ENCODE data around the gene ZNF385C. TPM values are rescaled to one million over a fixed set of nuclear protein-coding genes. Genes with fewer than 3 reads are reported as not detected.

Gene ZNF385C
- total and polyA plus RNA-seq, 2 of the 13 experiments (the other 11 are each of a cell fraction or from before 2014, with no cell fraction given), result 2.3 to 6.1 TPM

DNA sequence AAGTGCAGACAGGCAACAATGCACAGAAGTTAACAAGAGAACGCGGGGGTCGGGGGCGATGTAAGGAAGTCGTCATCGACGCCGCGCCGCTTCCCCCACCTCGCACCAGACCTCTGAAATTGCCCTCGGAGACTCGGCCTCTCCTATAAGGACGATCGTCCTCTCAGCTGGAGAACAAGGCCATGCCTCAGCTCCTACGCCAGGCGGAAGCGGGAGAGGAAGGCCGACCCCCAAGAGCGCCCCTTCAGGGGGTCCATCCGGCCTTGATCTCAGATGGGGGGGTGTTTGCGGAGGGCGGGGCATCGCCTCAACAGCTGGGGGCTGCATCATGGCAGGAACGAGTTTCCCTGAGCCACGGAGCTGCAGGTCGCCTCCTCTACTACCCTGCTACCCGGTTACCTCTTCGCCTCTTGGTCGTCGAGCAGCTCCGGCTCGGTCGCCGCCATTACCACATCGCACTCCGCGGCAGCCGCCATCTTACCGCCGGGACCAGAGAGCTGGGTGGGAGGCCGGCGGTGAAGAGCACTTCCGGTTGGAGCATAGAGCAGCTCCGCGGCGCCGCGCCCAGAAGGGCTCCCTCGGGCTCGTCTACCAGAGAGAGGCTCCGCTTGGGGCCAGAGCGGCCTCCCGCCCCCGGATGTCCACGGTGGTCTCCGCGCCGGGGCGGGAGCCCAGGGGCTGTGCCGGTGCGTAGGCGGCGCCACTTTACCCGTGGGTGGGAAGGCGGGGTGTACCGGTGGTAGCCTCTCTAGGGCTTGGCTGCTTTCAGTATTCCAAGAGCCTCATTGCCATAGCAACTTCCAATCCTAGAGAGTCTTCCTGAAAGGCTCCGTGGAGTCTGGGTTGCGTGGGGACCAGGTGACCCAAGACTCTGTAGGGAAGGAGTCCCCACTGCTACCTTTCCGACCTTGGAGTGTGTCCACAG is 81.1 kb downstream of the ZNF385C start, which contains the start of gene DNAJC7 (continued):
- TF ChIP-seq, protein P1, sequence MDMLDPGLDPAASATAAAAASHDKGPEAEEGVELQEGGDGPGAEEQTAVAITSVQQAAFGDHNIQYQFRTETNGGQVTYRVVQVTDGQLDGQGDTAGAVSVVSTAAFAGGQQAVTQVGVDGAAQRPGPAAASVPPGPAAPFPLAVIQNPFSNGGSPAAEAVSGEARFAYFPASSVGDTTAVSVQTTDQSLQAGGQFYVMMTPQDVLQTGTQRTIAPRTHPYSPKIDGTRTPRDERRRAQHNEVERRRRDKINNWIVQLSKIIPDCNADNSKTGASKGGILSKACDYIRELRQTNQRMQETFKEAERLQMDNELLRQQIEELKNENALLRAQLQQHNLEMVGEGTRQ (IDR thresholded peaks at IDR 0.05; ENCODE audit: low read depth, low read length), result no peak
- TF ChIP-seq, protein P1 (CRISPR knock-in tag; IDR thresholded peaks at IDR 0.05; ENCODE audit: borderline replicate concordance), result peak; percentile 24; the same call in 1 of the 2 replicates
- TF ChIP-seq NFKBIZ (CRISPR knock-in tag; IDR thresholded peaks at IDR 0.05), result peak; percentile 26
- TF ChIP-seq, protein P2, sequence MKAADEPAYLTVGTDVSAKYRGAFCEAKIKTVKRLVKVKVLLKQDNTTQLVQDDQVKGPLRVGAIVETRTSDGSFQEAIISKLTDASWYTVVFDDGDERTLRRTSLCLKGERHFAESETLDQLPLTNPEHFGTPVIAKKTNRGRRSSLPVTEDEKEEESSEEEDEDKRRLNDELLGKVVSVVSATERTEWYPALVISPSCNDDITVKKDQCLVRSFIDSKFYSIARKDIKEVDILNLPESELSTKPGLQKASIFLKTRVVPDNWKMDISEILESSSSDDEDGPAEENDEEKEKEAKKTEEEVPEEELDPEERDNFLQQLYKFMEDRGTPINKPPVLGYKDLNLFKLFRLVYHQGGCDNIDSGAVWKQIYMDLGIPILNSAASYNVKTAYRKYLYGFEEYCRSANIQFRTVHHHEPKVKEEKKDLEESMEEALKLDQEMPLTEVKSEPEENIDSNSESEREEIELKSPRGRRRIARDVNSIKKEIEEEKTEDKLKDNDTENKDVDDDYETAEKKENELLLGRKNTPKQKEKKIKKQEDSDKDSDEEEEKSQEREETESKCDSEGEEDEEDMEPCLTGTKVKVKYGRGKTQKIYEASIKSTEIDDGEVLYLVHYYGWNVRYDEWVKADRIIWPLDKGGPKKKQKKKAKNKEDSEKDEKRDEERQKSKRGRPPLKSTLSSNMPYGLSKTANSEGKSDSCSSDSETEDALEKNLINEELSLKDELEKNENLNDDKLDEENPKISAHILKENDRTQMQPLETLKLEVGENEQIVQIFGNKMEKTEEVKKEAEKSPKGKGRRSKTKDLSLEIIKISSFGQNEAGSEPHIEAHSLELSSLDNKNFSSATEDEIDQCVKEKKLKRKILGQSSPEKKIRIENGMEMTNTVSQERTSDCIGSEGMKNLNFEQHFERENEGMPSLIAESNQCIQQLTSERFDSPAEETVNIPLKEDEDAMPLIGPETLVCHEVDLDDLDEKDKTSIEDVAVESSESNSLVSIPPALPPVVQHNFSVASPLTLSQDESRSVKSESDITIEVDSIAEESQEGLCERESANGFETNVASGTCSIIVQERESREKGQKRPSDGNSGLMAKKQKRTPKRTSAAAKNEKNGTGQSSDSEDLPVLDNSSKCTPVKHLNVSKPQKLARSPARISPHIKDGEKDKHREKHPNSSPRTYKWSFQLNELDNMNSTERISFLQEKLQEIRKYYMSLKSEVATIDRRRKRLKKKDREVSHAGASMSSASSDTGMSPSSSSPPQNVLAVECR (CRISPR knock-in tag; IDR thresholded peaks at IDR 0.05; ENCODE audit: borderline replicate concordance), result peak; percentile 95
- peak; percentile 79; the same call in 1 of the 2 replicates for TF ChIP-seq ZNF431 (CRISPR knock-in tag; IDR thresholded peaks at IDR 0.05; ENCODE audit: borderline replicate concordance, low read depth)
- TF ChIP-seq CHD4 (IDR thresholded peaks at IDR 0.05; ENCODE audit: borderline replicate concordance, low read length), result no peak
- TF ChIP-seq ZNF547 (CRISPR knock-in tag; IDR thresholded peaks at IDR 0.05), result peak; percentile 76
- TF ChIP-seq, protein P3, sequence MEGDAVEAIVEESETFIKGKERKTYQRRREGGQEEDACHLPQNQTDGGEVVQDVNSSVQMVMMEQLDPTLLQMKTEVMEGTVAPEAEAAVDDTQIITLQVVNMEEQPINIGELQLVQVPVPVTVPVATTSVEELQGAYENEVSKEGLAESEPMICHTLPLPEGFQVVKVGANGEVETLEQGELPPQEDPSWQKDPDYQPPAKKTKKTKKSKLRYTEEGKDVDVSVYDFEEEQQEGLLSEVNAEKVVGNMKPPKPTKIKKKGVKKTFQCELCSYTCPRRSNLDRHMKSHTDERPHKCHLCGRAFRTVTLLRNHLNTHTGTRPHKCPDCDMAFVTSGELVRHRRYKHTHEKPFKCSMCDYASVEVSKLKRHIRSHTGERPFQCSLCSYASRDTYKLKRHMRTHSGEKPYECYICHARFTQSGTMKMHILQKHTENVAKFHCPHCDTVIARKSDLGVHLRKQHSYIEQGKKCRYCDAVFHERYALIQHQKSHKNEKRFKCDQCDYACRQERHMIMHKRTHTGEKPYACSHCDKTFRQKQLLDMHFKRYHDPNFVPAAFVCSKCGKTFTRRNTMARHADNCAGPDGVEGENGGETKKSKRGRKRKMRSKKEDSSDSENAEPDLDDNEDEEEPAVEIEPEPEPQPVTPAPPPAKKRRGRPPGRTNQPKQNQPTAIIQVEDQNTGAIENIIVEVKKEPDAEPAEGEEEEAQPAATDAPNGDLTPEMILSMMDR (CRISPR knock-in tag; IDR thresholded peaks at IDR 0.05), result peak; percentile 76
- TF ChIP-seq CCDC6 (CRISPR knock-in tag; IDR thresholded peaks at IDR 0.05), result peak; percentile 59
- TF ChIP-seq ZNF589 (CRISPR knock-in tag; conservative IDR thresholded peaks at IDR 0.05), result peak; percentile 63; the same call in 1 of the 2 replicates
- TF ChIP-seq ZNF776 (CRISPR knock-in tag; IDR thresholded peaks at IDR 0.05), result peak; percentile 88
- peak; percentile 54 for TF ChIP-seq KDM4B (CRISPR knock-in tag; IDR thresholded peaks at IDR 0.05)
- TF ChIP-seq, protein P4, sequence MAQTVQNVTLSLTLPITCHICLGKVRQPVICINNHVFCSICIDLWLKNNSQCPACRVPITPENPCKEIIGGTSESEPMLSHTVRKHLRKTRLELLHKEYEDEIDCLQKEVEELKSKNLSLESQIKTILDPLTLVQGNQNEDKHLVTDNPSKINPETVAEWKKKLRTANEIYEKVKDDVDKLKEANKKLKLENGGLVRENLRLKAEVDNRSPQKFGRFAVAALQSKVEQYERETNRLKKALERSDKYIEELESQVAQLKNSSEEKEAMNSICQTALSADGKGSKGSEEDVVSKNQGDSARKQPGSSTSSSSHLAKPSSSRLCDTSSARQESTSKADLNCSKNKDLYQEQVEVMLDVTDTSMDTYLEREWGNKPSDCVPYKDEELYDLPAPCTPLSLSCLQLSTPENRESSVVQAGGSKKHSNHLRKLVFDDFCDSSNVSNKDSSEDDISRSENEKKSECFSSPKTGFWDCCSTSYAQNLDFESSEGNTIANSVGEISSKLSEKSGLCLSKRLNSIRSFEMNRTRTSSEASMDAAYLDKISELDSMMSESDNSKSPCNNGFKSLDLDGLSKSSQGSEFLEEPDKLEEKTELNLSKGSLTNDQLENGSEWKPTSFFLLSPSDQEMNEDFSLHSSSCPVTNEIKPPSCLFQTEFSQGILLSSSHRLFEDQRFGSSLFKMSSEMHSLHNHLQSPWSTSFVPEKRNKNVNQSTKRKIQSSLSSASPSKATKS (CRISPR knock-in tag; IDR thresholded peaks at IDR 0.05), result peak; percentile 90; the same call in 1 of the 2 replicates
